DOHH2 (cell line): Measurements from ENCODE around the gene MPRIP.

Source experiments
- CTCF ChIP-seq: fragments of 200-600 bp; sonication (generic); IDR thresholded peaks from one replicate; pipeline ENCODE4 v1.5.1; 2014; ENCODE audit warnings: antibody characterized with exemption, mild to moderate bottlenecking, low read depth, low read length; ENCODE audit not compliant: poor library complexity, severe bottlenecking
- EZH2phosphoT487 ChIP-seq: fragments of 200-600 bp; sonication (generic); IDR thresholded peaks from 2 replicates; pipeline ENCODE4 v1.6.1; 2017; ENCODE audit warnings: borderline replicate concordance, mild to moderate bottlenecking, antibody characterized with exemption, low read length, moderate library complexity, mixed read lengths

GRCh38 chr17:17115620-17116019 is 73.4 kb downstream of the MPRIP start:
- TF ChIP-seq EZH2phosphoT487 = no peak
- TF ChIP-seq CTCF = no peak
